ENCODE results near the gene MS4A18.

Gene MS4A18

GRCh38 chr11:60783911-60784310, 59.4 kb downstream of the MS4A18 start:
- no peaks in the 10 kb centered on the region for H3K9me3 ChIP-seq (ENCODE audit: severe bottlenecking)
- no peak overlapping the region for H3K27ac ChIP-seq (ENCODE audit: poor library complexity, severe bottlenecking)
- H3K36me3 ChIP-seq (ENCODE audit: low read depth) = no peaks in the 10 kb centered on the region
- no peak overlapping the region for H3K4me3 ChIP-seq (ENCODE audit: severe bottlenecking)
- TF ChIP-seq CTCF (IDR thresholded peaks at IDR 0.05; ENCODE audit: poor library complexity, severe bottlenecking) = no peak
- no peak for DNase-seq (ENCODE audit: low spot score)
- no peak for ATAC-seq (ENCODE audit: low read depth)
- H3K4me1 ChIP-seq (ENCODE audit: insufficient read depth, poor library complexity, severe bottlenecking) = no peaks in the 10 kb centered on the region
- H3K27me3 ChIP-seq (ENCODE audit: insufficient read depth, poor library complexity, severe bottlenecking) = no peaks in the 10 kb centered on the region

- H3K4me1 ChIP-seq (ENCODE audit: insufficient read depth, poor library complexity, severe bottlenecking) = no peaks in the 10 kb centered on the region
- H3K4me3 ChIP-seq (ENCODE audit: severe bottlenecking) = no peak within 1 kb of the TSS
- no peaks in the 10 kb centered on the region for H3K9me3 ChIP-seq (ENCODE audit: severe bottlenecking)
- no peaks in the 10 kb centered on the region for H3K27me3 ChIP-seq (ENCODE audit: insufficient read depth, poor library complexity, severe bottlenecking)
- ATAC-seq (ENCODE audit: low read depth) (no peak), DNase-seq (ENCODE audit: low spot score) (no peak)
- TF ChIP-seq CTCF (IDR thresholded peaks at IDR 0.05; ENCODE audit: poor library complexity, severe bottlenecking) = no peak
- H3K27ac ChIP-seq (ENCODE audit: poor library complexity, severe bottlenecking) = no peak within 1 kb of the TSS
- H3K36me3 ChIP-seq (ENCODE audit: low read depth) = no peaks in the 10 kb centered on the region
Observed at GRCh38 chr11:60785136-60785535, 60.6 kb downstream of the MS4A18 start, which contains the start of gene MS4A10. Gene MS4A10, plus strand, starts transcription at chr11:60785333. Its CDS starts 5,003 bp downstream, at chr11:60790336.

- DNase-seq (ENCODE audit: low spot score) = no peak
- H3K27me3 ChIP-seq (ENCODE audit: insufficient read depth, poor library complexity, severe bottlenecking) = no peaks in the 10 kb centered on the region
Observed at GRCh38 chr11:60785806-60786361, 61.4 kb downstream of the MS4A18 start.

GRCh38 chr11:60786811-60787567, 62.5 kb downstream of the MS4A18 start:
- no peaks in the 10 kb centered on the region for H3K36me3 ChIP-seq (ENCODE audit: low read depth)
- H3K4me3 ChIP-seq (ENCODE audit: severe bottlenecking) = no peak overlapping the region
- H3K27me3 ChIP-seq (ENCODE audit: insufficient read depth, poor library complexity, severe bottlenecking) = no peaks in the 10 kb centered on the region
- no peaks in the 10 kb centered on the region for H3K9me3 ChIP-seq (ENCODE audit: severe bottlenecking)
- DNase-seq (ENCODE audit: low spot score) = no peak
- no peak overlapping the region for H3K27ac ChIP-seq (ENCODE audit: poor library complexity, severe bottlenecking)
- no peaks in the 10 kb centered on the region for H3K4me1 ChIP-seq (ENCODE audit: insufficient read depth, poor library complexity, severe bottlenecking)
- peak; percentile 65; the same call in 2 of the 3 replicates for ATAC-seq (ENCODE audit: low read depth)
- no peak for TF ChIP-seq CTCF (IDR thresholded peaks at IDR 0.05; ENCODE audit: poor library complexity, severe bottlenecking)

More at GRCh38 chr11:60785806-60786361, 61.4 kb downstream of the MS4A18 start:
- no peaks in the 10 kb centered on the region for H3K9me3 ChIP-seq (ENCODE audit: severe bottlenecking)
- no peak overlapping the region for H3K4me3 ChIP-seq (ENCODE audit: severe bottlenecking)
- H3K36me3 ChIP-seq (ENCODE audit: low read depth) = no peaks in the 10 kb centered on the region
- ATAC-seq (ENCODE audit: low read depth) = no peak
- no peaks in the 10 kb centered on the region for H3K4me1 ChIP-seq (ENCODE audit: insufficient read depth, poor library complexity, severe bottlenecking)
- TF ChIP-seq CTCF (IDR thresholded peaks at IDR 0.05; ENCODE audit: poor library complexity, severe bottlenecking) = no peak
- H3K27ac ChIP-seq (ENCODE audit: poor library complexity, severe bottlenecking) = no peak overlapping the region
